IMR-90 (cell line): ENCODE data around the gene ZBTB32. TPM values are rescaled to one million over a fixed set of nuclear protein-coding genes. Genes with fewer than 3 reads are reported as not detected.

ENCODE experiments used
- ATAC-seq: fragments of 200-7000 bp; cut with Tn5 transposase; 2 replicates; pipeline ENCODE4 v1.9.1; 2020; ENCODE audit warnings: low read depth, mild to moderate bottlenecking, moderate library complexity
- BruUV-seq: library from RNA; stranded (reverse); fragments of 400-500 nt; replicated peaks from 2 replicates; lab custom pipeline; 2021; lab: Mats Ljungman, UMichigan
- CTCF ChIA-PET: fragments of 300-600 bp; formaldehyde crosslinking; extraction: SDS; loops from one replicate; lab custom pipeline; 2021; ENCODE audit warnings: antibody characterized with exemption; lab: Yijun Ruan, JAX
- POLR2A ChIA-PET: fragments of 300-600 bp; sonication (Branson Sonifier 250); formaldehyde crosslinking; loops from one replicate; lab custom pipeline; 2022; ENCODE audit warnings: antibody characterized with exemption; ENCODE audit not compliant: unreplicated experiment; lab: Charles Lee
- DNase-seq: peaks from one replicate; pipeline ENCODE4 v3.0.0; 2013
- H2AFZ ChIP-seq: replicated peaks from 2 replicates; pipeline ENCODE3; 2013; ENCODE audit warnings: low read length, mild to moderate bottlenecking; ENCODE audit not compliant: poor library complexity
- H2AK5ac ChIP-seq: 2 replicates; pipeline ENCODE4 v1.6.1; 2013; ENCODE audit warnings: low read depth, low read length, inconsistent platforms
- H2AK9ac ChIP-seq: replicated peaks from 2 replicates; pipeline ENCODE3; 2013; ENCODE audit warnings: mild to moderate bottlenecking, low read depth, low read length, moderate library complexity; ENCODE audit not compliant: poor library complexity
- H2BK120ac ChIP-seq: 2 replicates; pipeline ENCODE4 v1.6.1; 2013; ENCODE audit warnings: low read depth, low read length, inconsistent platforms
- H2BK15ac ChIP-seq: 3 replicates; pipeline ENCODE4 v1.6.1; 2013; ENCODE audit warnings: low read depth, low read length, inconsistent platforms
- H2BK20ac ChIP-seq: 2 replicates; pipeline ENCODE4 v1.6.1; 2013; ENCODE audit warnings: low read depth, mild to moderate bottlenecking, inconsistent platforms, low read length, moderate library complexity
- H2BK5ac ChIP-seq: 2 replicates; pipeline ENCODE4 v1.6.1; 2013; ENCODE audit warnings: mild to moderate bottlenecking, low read depth, low read length, inconsistent platforms; ENCODE audit not compliant: poor library complexity, severe bottlenecking
- H3K14ac ChIP-seq: replicated peaks from 2 replicates; pipeline ENCODE4 v1.6.1; 2013; ENCODE audit warnings: low read depth, low read length, inconsistent platforms
- H3K18ac ChIP-seq: 2 replicates; pipeline ENCODE4 v1.6.1; 2013; ENCODE audit warnings: low read depth, low read length, control low read depth
- H3K23ac ChIP-seq: 2 replicates; pipeline ENCODE4 v1.6.1; 2013; ENCODE audit warnings: low read depth, low read length, inconsistent platforms
- H3K27ac ChIP-seq: 2 replicates; pipeline ENCODE4 v1.5.1; 2013; ENCODE audit warnings: mild to moderate bottlenecking, control low read depth, low read length; ENCODE audit not compliant: insufficient read depth
- H3K27me3 ChIP-seq: 2 replicates; pipeline ENCODE4 v1.6.1; 2013; ENCODE audit warnings: low read length; ENCODE audit not compliant: control insufficient read depth, insufficient read depth
- H3K36me3 ChIP-seq: 2 replicates; pipeline ENCODE4 v1.6.1; 2013; ENCODE audit warnings: low read length, mixed read lengths; ENCODE audit not compliant: control insufficient read depth, insufficient read depth
- H3K4ac ChIP-seq: 2 replicates; pipeline ENCODE4 v1.6.1; 2013; ENCODE audit warnings: low read depth, low read length, inconsistent platforms
- H3K4me1 ChIP-seq: 2 replicates; pipeline ENCODE4 v1.6.1; 2013; ENCODE audit warnings: low read length, mixed read lengths; ENCODE audit not compliant: control insufficient read depth, insufficient read depth
- H3K4me2 ChIP-seq: 2 replicates; pipeline ENCODE4 v1.6.1; 2013; ENCODE audit warnings: low read depth, mild to moderate bottlenecking, control low read depth, low read length, moderate library complexity
- H3K4me3 ChIP-seq: 2 replicates; pipeline ENCODE4 v1.5.1; 2013; ENCODE audit warnings: low read depth, mild to moderate bottlenecking, control low read depth, low read length, moderate library complexity; ENCODE audit not compliant: insufficient read depth
- H3K56ac ChIP-seq: 2 replicates; pipeline ENCODE4 v1.6.1; 2013; ENCODE audit warnings: low read length, inconsistent platforms; ENCODE audit not compliant: insufficient read depth; ENCODE audit errors: extremely low read depth
- H3K79me1 ChIP-seq, 2 experiments: 2 replicates each; pipeline ENCODE4 v1.6.1; 2013; ENCODE audit warnings: low read length in 2 of 2, inconsistent platforms in 1 of 2, low read depth in 1 of 2
- H3K9ac ChIP-seq: 2 replicates; pipeline ENCODE4 v1.6.1; 2013; ENCODE audit warnings: low read depth, low read length, control low read depth
- H3K9me1 ChIP-seq: 2 replicates; pipeline ENCODE4 v1.6.1; 2013; ENCODE audit warnings: low read length, inconsistent platforms; ENCODE audit not compliant: insufficient read depth
- H3K9me3 ChIP-seq: 2 replicates; pipeline ENCODE4 v1.6.1; 2013; ENCODE audit warnings: low read length; ENCODE audit not compliant: control insufficient read depth, insufficient read depth
- H4K20me1 ChIP-seq: 2 replicates; pipeline ENCODE4 v1.6.1; 2013; ENCODE audit warnings: low read length, inconsistent platforms; ENCODE audit not compliant: insufficient read depth
- H4K5ac ChIP-seq: 2 replicates; pipeline ENCODE4 v1.6.1; 2013; ENCODE audit warnings: mild to moderate bottlenecking, low read depth, low read length, control low read depth
- H4K8ac ChIP-seq, 2 experiments: 2 replicates each; pipeline ENCODE4 v1.6.1; 2013; ENCODE audit warnings: low read depth in 2 of 2, low read length in 2 of 2, control low read depth in 1 of 2, inconsistent platforms in 1 of 2
- H4K91ac ChIP-seq: 2 replicates; pipeline ENCODE4 v1.6.1; 2013; ENCODE audit warnings: low read depth, low read length, inconsistent platforms; ENCODE audit not compliant: insufficient read depth
- BHLHE40 ChIP-seq: fragments of 150-350 bp; IDR thresholded peaks from 2 replicates; pipeline ENCODE4 v1.6.1; 2016; ENCODE audit warnings: mild to moderate bottlenecking, low read depth, low read length
- CEBPB ChIP-seq: IDR thresholded peaks from 2 replicates; pipeline ENCODE4 v1.6.1; 2012; ENCODE audit warnings: low read depth, low read length, improper control_type of control experiment
- USF2 ChIP-seq: fragments of 150-350 bp; IDR thresholded peaks from 2 replicates; pipeline ENCODE4 v1.6.1; 2017; ENCODE audit warnings: mild to moderate bottlenecking, antibody characterized with exemption, low read length, low read depth
- WGBS, 2 experiments: methylation state at CpG; one replicate each; pipeline versions ENCODE4 v1.1.5 to v1.1.7; 2013; ENCODE audit warnings: missing lambda C conversion rate in 2 of 2; ENCODE audit not compliant: insufficient read length in 1 of 2; ENCODE audit errors: extremely low coverage in 2 of 2; 5-methylcytosine and 5-hydroxymethylcytosine counted together
- dilution Hi-C: fragments of 300-500 bp; cut with HindIII; formaldehyde crosslinking; loops from one replicate; pipeline ENCODE4 v1.14.3; 2018; ENCODE audit warnings: low sequenced_read_pairs; ENCODE audit not compliant: unreplicated experiment
- in situ Hi-C: fragments of 300-500 bp; cut with MboI; formaldehyde crosslinking; loops from 3 replicates; pipeline ENCODE4 v1.14.3; 2019; ENCODE audit warnings: low sequenced_read_pairs, inconsistent platforms, mixed read lengths
- intact Hi-C: fragments of 100-400 bp; cut with micrococcal nuclease; formaldehyde crosslinking; loops from 2 replicates; pipeline ENCODE4 v1.10.0; 2022
- polyA plus RNA-seq, 3 experiments: library from polyadenylated mRNA; depleted of rRNA; stranded (reverse); fragments of >200 nt; gene quantifications; 2 replicates each; pipeline ENCODE4 v1.2.3, GENCODE V29; 2012; ENCODE audit warnings: low replicate concordance in 1 of 3
- total RNA-seq: library from RNA; depleted of rRNA; stranded (reverse); fragments of >200 nt; gene quantifications from 2 replicates; pipeline ENCODE4 v1.2.3, GENCODE V29; 2012

ZBTB32 gene
- total and polyA plus RNA-seq, 2 of the 4 experiments (the other 2 are of a cell fraction) = not detected

DNA sequence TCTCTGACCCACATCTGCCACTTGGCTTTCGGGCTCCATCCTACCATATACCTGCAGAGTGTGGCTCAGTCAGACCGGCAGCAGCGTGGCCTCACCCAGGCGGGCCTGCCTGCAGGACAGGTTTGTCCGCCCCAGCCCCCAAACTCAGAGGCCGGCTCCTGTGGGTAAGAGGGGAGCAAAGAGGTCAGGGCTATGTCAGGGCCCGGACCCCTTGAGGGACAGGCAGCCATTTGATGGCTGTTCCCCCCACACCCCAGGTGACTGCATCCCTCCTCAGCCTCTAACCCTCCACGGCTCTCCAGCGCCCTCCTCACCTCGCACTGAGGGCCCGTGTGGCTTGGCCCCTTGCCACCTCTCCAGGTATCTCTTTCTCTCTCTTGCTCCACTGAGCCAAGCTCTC is 12.3 kb upstream of the ZBTB32 start:
- Histone ChIP-seq H3K9ac (no peak overlapping the region), H3K36me3 (no peaks in the 10 kb centered on the region), H4K5ac (no peak overlapping the region), H3K4me2 (no peak overlapping the region), H3K27me3 (peaks cover 2% of the 10 kb centered on the region; the same call in 1 of the 2 replicates), H3K56ac (no peak overlapping the region), H3K4me3 (no peak overlapping the region), H2AK9ac (no peak overlapping the region), H2BK15ac (no peak overlapping the region), H2BK120ac (no peak overlapping the region), H3K79me1 (no peaks in the 10 kb centered on the region), H4K91ac (no peak overlapping the region), H3K18ac (no peak overlapping the region), H2AFZ (no peak overlapping the region), H4K20me1 (no peaks in the 10 kb centered on the region), H2AK5ac (no peak overlapping the region), H3K4me1 (peaks cover 3% of the 10 kb centered on the region; the same call in 1 of the 2 replicates), H3K9me3 (no peaks in the 10 kb centered on the region), H3K9me1 (no peaks in the 10 kb centered on the region), H3K27ac (no peak overlapping the region), H3K23ac (no peak overlapping the region), H4K8ac (no peak overlapping the region), H2BK20ac (no peak overlapping the region), H2BK5ac (no peak overlapping the region), H3K4ac (no peak overlapping the region), H3K14ac (no peak overlapping the region)
- BruUV-seq = no TSS peak
- intact Hi-C loops (no loop called here), in situ Hi-C loops (no loop called here), dilution Hi-C loops (no loop called here)
- TF ChIP-seq BHLHE40 (no peak), CEBPB (no peak), USF2 (no peak)
- WGBS, 2 experiments = no CpG with 5 or more reads among the region's 11 CpGs
- ChIA-PET CTCF (interaction anchor here (0.6 to 0.7 kb wide), 3 partner anchors 28 to 222 kb away, joined by 3 to 6 read pairs (median 3); no protein-coding TSS in a partner anchor), POLR2A (no interaction called here)
- DNase-seq = no peak
- ATAC-seq = no peak
